KOPT-K1 (cell line): Measurements from ENCODE around the gene SIRPA.

Experiments
- H3K27ac ChIP-seq: fragments of 200-600 bp; sonication (generic); 2 replicates; pipeline ENCODE4 v1.5.1; 2016; ENCODE audit warnings: antibody characterized with exemption, mild to moderate bottlenecking, low read depth, low read length; ENCODE audit not compliant: poor library complexity, severe bottlenecking
- H3K36me3 ChIP-seq: fragments of 200-600 bp; sonication (generic); 2 replicates; pipeline ENCODE4 v1.5.1; 2017; ENCODE audit warnings: antibody characterized with exemption, mild to moderate bottlenecking, low read length, moderate library complexity; ENCODE audit not compliant: insufficient read depth
- H3K9me3 ChIP-seq: fragments of 200-600 bp; sonication (generic); 2 replicates; pipeline ENCODE4 v1.5.1; 2017; ENCODE audit warnings: antibody characterized with exemption, low read length, mild to moderate bottlenecking; ENCODE audit not compliant: insufficient read depth, poor library complexity, severe bottlenecking

SIRPA gene

DNA sequence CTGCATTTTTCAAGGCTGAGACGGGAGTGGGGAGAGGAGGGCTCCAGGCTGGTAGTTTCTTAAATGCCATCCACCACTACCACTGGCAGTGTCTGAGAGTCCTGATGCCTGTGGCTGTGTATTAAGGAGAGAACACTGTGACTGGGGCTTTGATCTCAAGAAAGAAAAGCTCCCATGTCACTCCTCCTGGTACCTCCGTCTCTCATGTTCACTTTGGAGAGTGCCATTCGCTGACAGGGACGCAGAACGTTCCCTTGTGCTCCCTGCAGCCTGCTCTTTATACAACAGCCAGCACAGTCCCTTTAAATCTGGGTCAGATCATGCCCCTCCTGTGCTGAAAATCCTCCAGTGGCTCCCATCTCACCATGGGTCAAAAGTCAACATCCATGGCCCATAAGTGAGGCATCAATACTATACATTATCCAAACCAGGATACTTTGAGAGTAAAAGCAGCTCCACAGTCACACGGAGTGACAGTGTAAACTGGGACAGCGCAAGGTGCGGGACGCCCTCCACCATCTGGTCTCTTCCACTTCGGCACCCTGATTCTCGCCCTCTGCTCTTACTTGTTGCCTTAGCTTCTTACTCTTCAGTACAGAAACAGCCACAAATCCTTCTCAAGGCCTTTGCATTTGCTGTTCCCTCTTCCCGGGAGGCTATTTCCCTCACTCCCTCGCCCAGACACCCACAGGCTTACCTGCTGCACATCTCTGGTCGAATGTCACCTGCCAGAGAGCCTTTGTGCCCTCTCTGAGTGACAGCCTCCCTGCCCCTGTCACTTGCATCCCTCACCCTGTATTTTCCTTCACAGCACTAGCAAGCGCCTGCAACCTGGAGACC is 78.6 kb downstream of the SIRPA start:
- no peak overlapping the region for H3K27ac ChIP-seq
- H3K9me3 ChIP-seq: no peaks in the 10 kb centered on the region
- H3K36me3 ChIP-seq: no peaks in the 10 kb centered on the region

DNA sequence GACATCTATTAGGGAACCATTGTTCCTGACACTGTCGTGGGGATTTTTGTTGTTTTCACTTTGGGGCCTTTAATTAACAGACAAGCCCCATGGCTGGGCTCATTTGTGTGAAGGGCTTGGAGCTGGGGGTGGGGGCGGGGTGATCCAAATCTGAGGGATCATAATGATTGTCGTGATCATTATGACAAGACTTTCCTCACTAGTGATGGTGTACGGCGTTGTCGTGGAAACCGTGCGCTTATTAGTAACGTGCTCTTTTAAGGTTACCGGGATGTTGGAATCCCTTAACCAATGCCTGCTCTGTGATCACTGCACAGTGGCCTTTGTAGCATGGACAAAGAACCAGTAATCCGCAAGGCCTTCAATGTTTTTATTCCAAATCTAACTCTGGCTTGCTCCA is 80.1 kb downstream of the SIRPA start:
- Histone ChIP-seq H3K9me3 (no peaks in the 10 kb centered on the region), H3K27ac (no peak overlapping the region), H3K36me3 (no peaks in the 10 kb centered on the region)

DNA sequence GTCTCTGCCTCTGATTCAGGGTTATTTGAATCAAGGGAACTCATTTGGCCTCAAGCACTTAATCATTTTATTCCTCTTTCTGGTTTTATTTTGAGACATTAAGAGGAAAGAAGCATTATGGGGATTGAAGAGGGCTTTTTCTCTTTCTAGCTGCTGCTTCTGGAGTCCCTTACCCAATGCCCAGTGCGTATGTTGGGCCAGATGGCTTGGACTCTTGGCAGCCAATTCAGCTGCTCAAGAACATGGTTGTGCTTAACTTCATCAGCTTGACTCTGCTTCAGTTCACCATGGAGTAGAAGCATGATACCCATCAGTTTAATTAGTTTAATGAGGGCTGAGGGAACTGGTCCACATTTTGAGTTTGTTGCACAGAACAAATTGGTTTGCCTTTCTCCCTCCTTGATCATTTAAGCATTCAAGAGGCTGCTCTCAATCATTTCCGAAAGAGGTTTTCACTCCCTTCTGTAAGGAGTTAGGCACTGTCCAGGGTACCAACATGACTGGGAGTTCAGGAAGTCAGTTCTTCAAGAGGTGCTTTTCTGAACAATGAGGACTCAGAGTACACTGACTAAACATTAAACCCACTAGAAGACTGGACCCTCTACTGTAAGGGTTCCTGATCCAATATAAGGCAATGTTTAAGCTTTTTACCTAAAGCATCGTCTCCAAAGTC is 84.0 kb downstream of the SIRPA start:
- H3K27ac ChIP-seq: no peak overlapping the region
- H3K36me3 ChIP-seq: no peaks in the 10 kb centered on the region
- H3K9me3 ChIP-seq: no peaks in the 10 kb centered on the region

- Histone ChIP-seq H3K27ac (no peak overlapping the region), H3K36me3 (no peaks in the 10 kb centered on the region), H3K9me3 (no peaks in the 10 kb centered on the region)
These were observed 87.5 kb downstream of the SIRPA start for GRCh38 chr20:1982686-1983085.

DNA sequence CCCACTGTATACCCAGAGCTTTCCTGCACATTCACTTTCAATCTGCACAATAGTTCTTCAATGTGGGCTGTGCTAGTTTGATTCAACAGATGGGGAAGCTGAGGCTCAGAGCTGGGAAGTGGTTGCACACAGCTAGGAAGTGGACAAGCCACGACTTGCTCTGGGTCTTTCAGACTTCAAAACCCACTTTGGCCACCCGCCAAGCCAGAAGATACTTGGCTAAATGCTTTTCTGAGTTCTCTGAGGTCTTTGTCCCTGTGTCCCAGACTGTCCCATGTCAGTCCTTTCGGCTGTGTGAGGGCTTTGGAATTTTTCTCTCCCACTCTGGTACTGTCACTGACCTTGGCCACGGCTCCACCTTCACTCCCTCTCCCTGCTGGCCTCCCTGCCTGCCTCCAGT is 88.1 kb downstream of the SIRPA start:
- Histone ChIP-seq H3K9me3 (no peaks in the 10 kb centered on the region), H3K36me3 (no peaks in the 10 kb centered on the region), H3K27ac (no peak overlapping the region)

- H3K27ac ChIP-seq: no peak overlapping the region
- no peaks in the 10 kb centered on the region for H3K36me3 ChIP-seq
- H3K9me3 ChIP-seq: no peaks in the 10 kb centered on the region
These were observed 92.6 kb downstream of the SIRPA start for GRCh38 chr20:1987826-1988225.
